OCI-LY7 (cell line): ENCODE data around the gene SNCB. TPM values are rescaled to one million over a fixed set of nuclear protein-coding genes. Genes with fewer than 3 reads are reported as not detected.

Experiments used
- BruUV-seq: library from RNA; stranded (reverse); fragments of 400-500 nt; replicated peaks from 2 replicates; lab custom pipeline; 2021; lab: Mats Ljungman, UMichigan
- CTCF ChIA-PET: fragments of 300-600 bp; sonication (Branson Sonifier 250); formaldehyde crosslinking; loops from one replicate; lab custom pipeline; 2022; ENCODE audit warnings: antibody characterized with exemption; ENCODE audit not compliant: unreplicated experiment; lab: Charles Lee
- POLR2A ChIA-PET: fragments of 300-600 bp; sonication (Branson Sonifier 250); formaldehyde crosslinking; loops from one replicate; lab custom pipeline; 2022; ENCODE audit warnings: antibody characterized with exemption; lab: Charles Lee
- DNase-seq: peaks from one replicate; pipeline ENCODE4 v3.0.0-alpha.2; 2015; ENCODE audit warnings: low spot score
- H2AFZ ChIP-seq: fragments of 200-600 bp; sonication (generic), shearing (Covaris generic); 2 replicates; pipeline ENCODE4 v1.6.1; 2014; ENCODE audit warnings: mild to moderate bottlenecking, antibody characterized with exemption, low read length, moderate library complexity
- H3K27ac ChIP-seq: fragments of 200-600 bp; sonication (generic); 2 replicates; pipeline ENCODE4 v1.5.1; 2014; ENCODE audit warnings: mixed run types, low read depth, mild to moderate bottlenecking, moderate library complexity, low read length, inconsistent platforms; ENCODE audit not compliant: poor library complexity, severe bottlenecking
- H3K36me3 ChIP-seq: fragments of 200-600 bp; sonication (generic); 2 replicates; pipeline ENCODE4 v1.6.1; 2014; ENCODE audit warnings: mild to moderate bottlenecking, antibody characterized with exemption, low read length, moderate library complexity, mixed read lengths; ENCODE audit not compliant: insufficient read depth
- H3K4me1 ChIP-seq: fragments of 200-600 bp; sonication (generic); 2 replicates; pipeline ENCODE4 v1.5.1; 2014; ENCODE audit warnings: mild to moderate bottlenecking, low read length; ENCODE audit not compliant: insufficient read depth, poor library complexity, severe bottlenecking
- H3K4me2 ChIP-seq: fragments of 200-600 bp; sonication (generic); 2 replicates; pipeline ENCODE4 v1.6.1; 2014; ENCODE audit warnings: mild to moderate bottlenecking, low read length
- H3K4me3 ChIP-seq: fragments of 200-600 bp; sonication (generic); 2 replicates; pipeline ENCODE4 v1.5.1; 2014; ENCODE audit warnings: mild to moderate bottlenecking, low read depth, low read length; ENCODE audit not compliant: poor library complexity, severe bottlenecking
- H3K79me2 ChIP-seq: fragments of 200-600 bp; sonication (generic); 2 replicates; pipeline ENCODE4 v1.6.1; 2016; ENCODE audit warnings: low read depth, mild to moderate bottlenecking, low read length, moderate library complexity, mixed read lengths; ENCODE audit not compliant: insufficient read depth
- H3K9me2 ChIP-seq: fragments of 200-600 bp; sonication (generic); 2 replicates; pipeline ENCODE4 v1.6.1; 2016; ENCODE audit warnings: mild to moderate bottlenecking, low read length, mixed read lengths; ENCODE audit not compliant: insufficient read depth
- H3K9me3 ChIP-seq: fragments of 200-600 bp; sonication (generic); 2 replicates; pipeline ENCODE4 v1.6.1; 2014; ENCODE audit warnings: mild to moderate bottlenecking, mixed run types, low read length, mixed read lengths
- H4K20me1 ChIP-seq: fragments of 200-600 bp; sonication (generic); 2 replicates; pipeline ENCODE4 v1.6.1; 2014; ENCODE audit warnings: mild to moderate bottlenecking, antibody characterized with exemption, low read length, moderate library complexity, mixed read lengths; ENCODE audit not compliant: insufficient read depth
- CTCF ChIP-seq: fragments of 200-600 bp; sonication (generic); conservative IDR thresholded peaks from 2 replicates; pipeline ENCODE4 v1.5.1; 2014; ENCODE audit warnings: mild to moderate bottlenecking, antibody characterized with exemption, low read length, moderate library complexity, mixed read lengths
- EZH2phosphoT487 ChIP-seq: fragments of 200-600 bp; sonication (generic); IDR thresholded peaks from 2 replicates; pipeline ENCODE4 v1.6.1; 2018; ENCODE audit warnings: low read depth, borderline replicate concordance, mild to moderate bottlenecking, mixed run types, antibody characterized with exemption, low read length, moderate library complexity, mixed read lengths
- intact Hi-C: fragments of 100-400 bp; cut with micrococcal nuclease; formaldehyde crosslinking; loops from one replicate; pipeline ENCODE4 v1.10.0; 2022; ENCODE audit not compliant: unreplicated experiment
- total RNA-seq, 2 experiments: library from RNA; depleted of rRNA in 1 of 2; stranded (reverse); fragments of >200 nt in 1 of 2; shearing (Covaris generic) in 1 of 2; gene quantifications; 2 replicates each; pipeline ENCODE4 v1.2.3, GENCODE V29; 2014 to 2022

The SNCB gene
- total RNA-seq, 2 experiments from 2014 or later: 0.50 to 3.5 TPM

- H2AFZ ChIP-seq: no peak overlapping the region
- DNase-seq: no peak
- no peak overlapping the region for H3K4me2 ChIP-seq
- BruUV-seq: no TSS peak
- ChIA-PET CTCF (no interaction called here), POLR2A (no interaction called here)
- TF ChIP-seq EZH2phosphoT487 (no peak), CTCF (no peak)
- no peak overlapping the region for H3K4me3 ChIP-seq
- no peak overlapping the region for H3K27ac ChIP-seq
- intact Hi-C loops: no loop called here
- no peaks in the 10 kb centered on the region; the same call in 1 of the 2 replicates for H3K79me2 ChIP-seq
- no peaks in the 10 kb centered on the region for H3K36me3 ChIP-seq
- no peaks in the 10 kb centered on the region for H3K9me2 ChIP-seq
- H3K4me1 ChIP-seq: peaks cover 38% of the 10 kb centered on the region
- H3K9me3 ChIP-seq: no peaks in the 10 kb centered on the region
- no peaks in the 10 kb centered on the region for H4K20me1 ChIP-seq
These were observed 6.1 kb upstream of the SNCB start for GRCh38 chr5:176636426-176636825.

DNA sequence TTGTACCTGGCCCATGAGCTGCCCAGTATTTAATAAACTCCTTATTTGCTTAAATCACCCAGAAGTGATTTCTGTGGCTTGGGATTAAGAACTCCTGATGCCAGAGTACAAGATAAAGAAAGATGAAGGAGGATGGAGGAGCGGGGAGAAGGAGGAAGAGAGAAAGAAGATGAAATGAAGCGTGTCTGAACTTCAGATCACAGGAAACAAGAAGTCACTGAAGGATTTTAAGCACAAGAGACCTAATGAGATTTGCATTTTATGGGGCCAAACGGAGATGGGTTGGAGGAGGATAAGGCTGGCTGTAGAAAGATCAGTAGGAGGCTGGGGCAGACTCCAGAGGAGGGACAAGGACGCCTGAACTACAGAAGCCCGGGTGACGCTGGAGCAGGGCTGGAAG is 3.3 kb upstream of the SNCB start:
- Histone ChIP-seq H3K4me1 (peaks cover 63% of the 10 kb centered on the region), H4K20me1 (no peaks in the 10 kb centered on the region), H3K27ac (peak overlapping the region; percentile 81), H3K79me2 (no peaks in the 10 kb centered on the region; the same call in 1 of the 2 replicates), H3K9me3 (no peaks in the 10 kb centered on the region), H3K36me3 (no peaks in the 10 kb centered on the region), H3K4me3 (peak overlapping the region; percentile 66), H3K4me2 (peak overlapping the region; percentile 88), H3K9me2 (no peaks in the 10 kb centered on the region), H2AFZ (peak overlapping the region; percentile 71; the same call in 1 of the 2 replicates)
- TF ChIP-seq CTCF (no peak), EZH2phosphoT487 (no peak)
- intact Hi-C loops: no loop called here
- ChIA-PET CTCF (interaction anchor here (1.0 kb wide), 1 partner anchor 63 kb away, joined by 4 read pairs; no protein-coding TSS in a partner anchor), POLR2A (interaction anchor here (0.7 to 3.2 kb wide), 2 partner anchors 13 to 27 kb away, joined by 3 to 15 read pairs; partner anchors contain the start of gene TSPAN17)
- no TSS peak for BruUV-seq
- peak; percentile 80 for DNase-seq

- ChIA-PET CTCF (interaction anchor here (0.6 to 1.2 kb wide), 4 partner anchors 9 to 19 kb away, joined by 4 to 10 read pairs (median 6); no protein-coding TSS in a partner anchor), POLR2A (interaction anchor here (1.0 to 3.2 kb wide), 2 partner anchors 11 to 14 kb away, joined by 4 to 15 read pairs; partner anchors contain the start of gene TSPAN17)
- Histone ChIP-seq H3K9me2 (no peaks in the 10 kb centered on the region), H3K36me3 (no peaks in the 10 kb centered on the region), H3K4me3 (no peak overlapping the region), H3K79me2 (no peaks in the 10 kb centered on the region; the same call in 1 of the 2 replicates), H3K9me3 (no peaks in the 10 kb centered on the region), H3K4me2 (peak overlapping the region; percentile 88), H4K20me1 (no peaks in the 10 kb centered on the region), H3K27ac (peak overlapping the region; percentile 81), H3K4me1 (peaks cover 70% of the 10 kb centered on the region), H2AFZ (no peak overlapping the region)
- DNase-seq: no peak
- no TSS peak for BruUV-seq
- no peak for TF ChIP-seq CTCF
- no peak for TF ChIP-seq EZH2phosphoT487
- intact Hi-C loops: no loop called here
These were observed 2.4 kb upstream of the SNCB start for GRCh38 chr5:176632745-176633144.
